Endothelial cell of umbilical vein (primary cell): Measurements from ENCODE around the gene SPAG9. TPM values are rescaled to one million over a fixed set of nuclear protein-coding genes. Genes with fewer than 3 reads are reported as not detected.
"Not testable (repeated sequence)": the region's sequence is repeated elsewhere in the genome, so short reads cannot be mapped to it uniquely, and the experiment has no call there.

Experiments used
- BruUV-seq: library from RNA; stranded (reverse); fragments of 400-500 nt; replicated peaks from 2 replicates; lab custom pipeline; 2021; lab: Mats Ljungman, UMichigan
- CTCF ChIA-PET: fragments of 300-600, 350-600 bp; sonication (Branson Sonifier 250); formaldehyde crosslinking; loops from one replicate; lab custom pipeline; 2021; ENCODE audit warnings: antibody characterized with exemption, inconsistent platforms; lab: Charles Lee
- POLR2A ChIA-PET: fragments of 300-600, 350-600 bp; sonication (Branson Sonifier 250); formaldehyde crosslinking; loops from one replicate; lab custom pipeline; 2021; ENCODE audit warnings: antibody characterized with exemption, inconsistent platforms; lab: Charles Lee
- DNase-seq: peaks from one replicate; pipeline ENCODE4 v3.0.0-alpha.2; 2011; ENCODE audit warnings: low read depth, low spot score
- FAIRE-seq: peaks from 2 replicates; lab custom pipeline; 2011; peaks lifted over from hg19 to GRCh38; lab: Jason Lieb, UNC
- H2AFZ ChIP-seq: 2 replicates; pipeline ENCODE4 v1.6.0; 2012; ENCODE audit warnings: low read depth, low read length, control low read depth, inconsistent platforms
- H3K27ac ChIP-seq: 2 replicates; pipeline ENCODE4 v1.5.1; 2011; ENCODE audit warnings: low read depth, mild to moderate bottlenecking, control low read depth, low read length, moderate library complexity; ENCODE audit not compliant: insufficient read depth
- H3K27me3 ChIP-seq, 2 experiments: 2 replicates each; pipeline versions ENCODE4 v1.6.0 to v1.6.1; 2011; ENCODE audit warnings: low read length in 2 of 2, mixed read lengths in 1 of 2; ENCODE audit not compliant: control insufficient read depth in 2 of 2, insufficient read depth in 2 of 2
- H3K36me3 ChIP-seq, 2 experiments: 2 replicates in 1 of 2; 3 replicates in 1 of 2; pipeline ENCODE4 v1.5.1; 2011; ENCODE audit warnings: low read length in 2 of 2, mild to moderate bottlenecking in 1 of 2, moderate library complexity in 1 of 2; ENCODE audit not compliant: control insufficient read depth in 2 of 2, insufficient read depth in 2 of 2; ENCODE audit errors: extremely low read depth in 1 of 2
- H3K4me1 ChIP-seq: 3 replicates; pipeline ENCODE4 v1.5.1; 2011; ENCODE audit warnings: mild to moderate bottlenecking, low read length; ENCODE audit not compliant: control insufficient read depth, insufficient read depth; ENCODE audit errors: extremely low read depth
- H3K4me2 ChIP-seq: 2 replicates; pipeline ENCODE4 v1.6.1; 2011; ENCODE audit warnings: low read length, control low read depth, mixed read lengths; ENCODE audit not compliant: insufficient read depth
- H3K4me3 ChIP-seq, 3 experiments: fragments of 200-600 bp in 1 of 3; sonication (generic), shearing (Covaris generic) in 1 of 3; replicated peaks in 1 of 3; 2 replicates each; pipeline ENCODE4 v1.5.1; 2011 to 2016; ENCODE audit warnings: control low read depth in 3 of 3, low read length in 3 of 3, mild to moderate bottlenecking in 2 of 3, inconsistent platforms in 1 of 3, low read depth in 1 of 3, moderate library complexity in 1 of 3; ENCODE audit not compliant: insufficient read depth in 1 of 3
- H3K79me2 ChIP-seq: 2 replicates; pipeline ENCODE4 v1.6.0; 2012; ENCODE audit warnings: low read length, inconsistent platforms; ENCODE audit not compliant: control insufficient read depth, insufficient read depth
- H3K9ac ChIP-seq: replicated peaks from 2 replicates; pipeline ENCODE3; 2011; ENCODE audit warnings: low read length, control low read depth; ENCODE audit not compliant: insufficient read depth; ENCODE audit errors: extremely low read depth
- H3K9me1 ChIP-seq: replicated peaks from 3 replicates; pipeline ENCODE4 v1.6.0; 2011; ENCODE audit warnings: mild to moderate bottlenecking, low read length; ENCODE audit not compliant: control insufficient read depth, insufficient read depth; ENCODE audit errors: extremely low read depth
- H3K9me3 ChIP-seq: replicated peaks from 2 replicates; pipeline ENCODE4 v1.5.1; 2012; ENCODE audit warnings: low read length, inconsistent platforms; ENCODE audit not compliant: control insufficient read depth, insufficient read depth
- H4K20me1 ChIP-seq: replicated peaks from 2 replicates; pipeline ENCODE3; 2011; ENCODE audit warnings: mild to moderate bottlenecking, low read length; ENCODE audit not compliant: control insufficient read depth, insufficient read depth; ENCODE audit errors: extremely low read depth
- FOS ChIP-seq: IDR thresholded peaks from 2 replicates; pipeline ENCODE4 v1.6.1; 2011; ENCODE audit warnings: mild to moderate bottlenecking, low read length, moderate library complexity, borderline replicate concordance; ENCODE audit not compliant: insufficient read depth
- GATA2 ChIP-seq: IDR thresholded peaks from 2 replicates; pipeline ENCODE4 v1.7.0; 2011; ENCODE audit warnings: low read depth, mild to moderate bottlenecking, moderate library complexity, mixed read lengths, low read length; ENCODE audit not compliant: insufficient read length, insufficient read depth
- JUN ChIP-seq: IDR thresholded peaks from 2 replicates; pipeline ENCODE4 v1.6.1; 2011; ENCODE audit warnings: borderline replicate concordance, low read depth; ENCODE audit not compliant: insufficient read length, insufficient read depth
- MAX ChIP-seq: IDR thresholded peaks from 2 replicates; pipeline ENCODE4 v1.6.1; 2011; ENCODE audit not compliant: insufficient read depth, insufficient read length
- MYC ChIP-seq: IDR thresholded peaks from one replicate; pipeline ENCODE4 v1.6.1; 2011; ENCODE audit warnings: mild to moderate bottlenecking, low read depth, low read length
- POLR2A ChIP-seq: IDR thresholded peaks from 2 replicates; pipeline ENCODE4 v1.6.1; 2012; ENCODE audit warnings: low read depth, mild to moderate bottlenecking, control low read depth, low read length
- POLR2AphosphoS5 ChIP-seq: IDR thresholded peaks from 2 replicates; pipeline ENCODE4 v1.6.1; 2012; ENCODE audit warnings: low read depth, mild to moderate bottlenecking, control low read depth, low read length, moderate library complexity; ENCODE audit not compliant: insufficient read depth
- dilution Hi-C: fragments of 300-500 bp; cut with MboI; formaldehyde crosslinking; loops from one replicate; pipeline ENCODE4 v1.15.0; 2019; ENCODE audit warnings: low sequenced_read_pairs; ENCODE audit not compliant: extremely low pct_ligation_motif_present
- intact Hi-C: fragments of 100-400 bp; cut with micrococcal nuclease; formaldehyde crosslinking; loops from one replicate; pipeline ENCODE4 v1.10.0; 2022
- polyA plus RNA-seq, 4 experiments: library from polyadenylated mRNA; depleted of rRNA in 3 of 4; stranded (reverse) in 3 of 4; unstranded in 1 of 4; fragments of >200 nt; gene quantifications; 2 replicates each; pipeline versions ENCODE4 v1.2.1 to v1.2.3, GENCODE V29; 2011 to 2012; ENCODE audit warnings: missing spikeins in 1 of 4
- total RNA-seq: library from RNA; stranded (reverse); gene quantifications from 2 replicates; pipeline ENCODE4 v1.2.3, GENCODE V29; 2021

Gene SPAG9
- total and polyA plus RNA-seq, 2 donors (not counting 3 experiments of a cell fraction or from before 2014, with no cell fraction given), result 16.5 to 75.0 TPM

GRCh38 chr17:51122473-51123115 is 1.9 kb upstream of the SPAG9 start:
- DNase-seq, H3K9me3 ChIP-seq, BruUV-seq, H2AFZ ChIP-seq, H3K36me3 ChIP-seq, FAIRE-seq, H3K9ac ChIP-seq, H3K9me1 ChIP-seq, H3K27me3 ChIP-seq, H3K4me3 ChIP-seq, dilution Hi-C loops, POLR2A ChIA-PET: not testable (repeated sequence)
- Histone ChIP-seq H3K4me1 (peaks cover 31% of the 10 kb centered on the region), H3K4me2 (peak overlapping the region; percentile 100), H3K79me2 (peaks cover 27% of the 10 kb centered on the region), H4K20me1 (peaks cover 11% of the 10 kb centered on the region), H3K27ac (peak overlapping the region; percentile 100)
- intact Hi-C loops, result loop anchor here (5.0 kb wide), 1 partner anchor 35 kb away; no protein-coding TSS in a partner anchor
- CTCF ChIA-PET, result interaction anchor here (3.3 kb wide), 1 partner anchor 31 kb away, joined by 42 read pairs; the partner anchor contains the start of gene NME1

GRCh38 chr17:51121620-51122472 is 1.2 kb upstream of the SPAG9 start:
- FAIRE-seq, result peak; percentile 84
- Histone ChIP-seq H3K4me3 (peak overlapping the region; percentile 67 to 96 (median 91)), H3K9ac (peak overlapping the region; percentile 100), H2AFZ (peak overlapping the region; percentile 47), H3K27ac (peak overlapping the region; percentile 100), H3K36me3 (no peaks in the 10 kb centered on the region), H3K27me3 (no peaks in the 10 kb centered on the region), H3K79me2 (peaks cover 33% of the 10 kb centered on the region), H4K20me1 (peaks cover 12% of the 10 kb centered on the region), H3K4me2 (peak overlapping the region; percentile 100), H3K9me1 (no peaks in the 10 kb centered on the region), H3K4me1 (peaks cover 31% of the 10 kb centered on the region), H3K9me3 (no peaks in the 10 kb centered on the region)
- peak; percentile 93 for DNase-seq
- intact Hi-C loops, result loop anchor here (1.0 to 5.0 kb wide), 4 partner anchors 11 to 255 kb away; partner anchors contain the start of genes NME1 and TOB1
- ChIA-PET POLR2A (interaction anchor here (1.5 to 1.7 kb wide), 3 partner anchors 18 to 256 kb away, joined by 3 to 10 read pairs (median 3); partner anchors contain the start of genes NME2 and TOB1), CTCF (interaction anchor here (1.3 to 3.3 kb wide), 5 partner anchors 32 to 120 kb away, joined by 5 to 42 read pairs (median 13); partner anchors contain the start of gene NME1)
- no TSS peak for BruUV-seq
- peak; percentile 34 for TF ChIP-seq POLR2AphosphoS5
- TF ChIP-seq MYC, result no peak
- TF ChIP-seq MAX, result peak; percentile 94
- peak; percentile 66 for TF ChIP-seq POLR2A
- no peak for TF ChIP-seq GATA2
- peak; percentile 57 for TF ChIP-seq FOS
- peak; percentile 3 for TF ChIP-seq JUN
- dilution Hi-C loops, result no loop called here
